HG02610 (cell line): ENCODE data around the gene ZSWIM5.
A peak's percentile ranks its signal among the peaks of the same experiment; 100 is the strongest.
"Not testable (repeated sequence)": the region's sequence is repeated elsewhere in the genome, so short reads cannot be mapped to it uniquely, and the experiment has no call there.

Source experiments
- ATAC-seq: cut with Tn5 transposase; IDR thresholded peaks from one replicate; pipeline ENCODE4 v1.9.1; 2021; ENCODE audit warnings: mild to moderate bottlenecking, moderate library complexity; ENCODE audit not compliant: unreplicated experiment

ZSWIM5 gene

DNA sequence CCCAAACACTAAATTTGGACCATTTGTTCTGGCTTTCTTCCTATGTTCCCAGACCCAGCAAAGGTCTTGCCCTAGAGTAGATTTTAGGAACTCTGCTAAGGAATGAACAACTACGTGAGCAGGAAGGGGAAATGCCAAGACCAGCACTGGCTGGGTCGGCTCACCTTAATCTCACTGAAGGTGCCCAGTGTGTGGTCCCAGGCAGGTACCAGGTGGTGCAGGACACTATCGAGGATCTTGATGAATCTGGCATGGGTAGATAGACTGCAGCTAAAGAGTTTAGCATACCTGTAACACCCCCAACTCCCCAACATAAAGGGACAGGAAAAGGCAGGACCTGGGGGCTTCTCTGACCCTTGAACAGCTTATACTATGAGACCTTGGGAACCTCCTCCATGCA is 198.3 kb downstream of the ZSWIM5 start:
- ATAC-seq: no peak

DNA sequence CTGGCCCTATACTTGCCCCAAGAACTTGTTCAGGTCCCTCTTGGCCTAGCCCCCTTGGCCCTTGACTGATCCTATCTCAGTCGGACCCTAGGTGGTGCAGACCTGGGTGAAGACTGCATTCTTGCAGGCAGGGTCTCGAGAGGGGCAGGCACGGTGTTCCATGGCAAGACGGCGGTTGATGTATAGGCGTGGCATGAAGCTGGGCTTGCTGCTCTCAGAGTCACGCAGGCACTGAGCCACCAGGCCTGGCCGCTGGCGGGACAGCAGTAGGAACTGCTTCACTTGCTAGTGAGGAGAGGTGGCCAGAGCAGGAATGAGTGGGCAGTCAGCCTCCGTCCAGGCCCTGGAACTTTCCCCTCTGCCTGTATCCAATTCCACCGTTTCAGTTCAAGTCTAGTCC is 199.1 kb downstream of the ZSWIM5 start:
- no peak for ATAC-seq

DNA sequence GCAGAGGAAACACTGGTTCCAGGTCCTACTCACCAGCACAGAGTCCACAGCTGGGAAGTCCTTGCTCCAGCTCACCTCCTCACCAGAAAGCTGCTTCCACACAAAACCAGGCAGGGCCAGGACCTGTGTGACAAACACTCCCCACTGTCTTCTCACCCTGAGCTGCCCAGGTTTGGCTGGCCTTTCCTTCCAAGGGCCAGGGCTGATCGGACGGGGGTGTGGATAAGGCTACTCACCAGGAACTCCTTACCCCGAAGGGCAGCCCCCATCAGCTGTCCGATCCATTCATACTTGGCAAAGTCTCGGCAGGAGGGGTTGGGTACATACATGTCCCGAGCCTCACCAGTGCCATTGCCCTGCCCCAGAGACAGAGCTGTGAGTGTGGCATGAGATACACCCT is 200.6 kb downstream of the ZSWIM5 start:
- no peak for ATAC-seq

DNA sequence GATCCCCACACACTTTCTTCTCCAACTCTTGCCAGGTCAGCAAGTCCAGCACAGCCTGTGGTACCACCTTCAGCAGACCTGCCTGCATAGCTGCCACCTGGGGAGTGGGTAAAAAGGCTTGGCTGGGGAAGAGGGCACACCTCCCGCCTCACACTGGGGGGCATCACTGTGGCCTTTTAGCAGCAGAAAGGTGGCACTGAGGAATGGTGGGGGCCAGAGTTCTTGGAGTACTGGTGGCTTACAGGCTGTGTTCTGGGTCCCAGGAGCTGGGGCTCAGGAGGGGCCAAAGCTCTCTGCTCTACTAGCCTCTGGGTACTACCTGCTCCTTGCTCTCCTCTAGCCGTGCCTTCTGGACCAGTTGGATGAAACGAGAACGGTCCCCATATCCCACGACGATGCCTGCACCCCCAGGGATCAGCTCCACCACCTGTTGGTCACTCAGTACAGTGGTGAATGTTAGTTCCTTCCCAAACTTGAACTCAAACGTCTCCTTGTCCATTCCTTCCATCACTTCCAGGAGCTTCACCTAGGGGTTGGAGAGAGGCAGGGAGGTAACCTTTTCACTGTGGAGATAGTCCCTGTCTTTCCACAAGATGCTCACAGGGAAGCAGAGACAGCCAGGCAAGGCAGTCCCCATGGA is 202.0 kb downstream of the ZSWIM5 start:
- ATAC-seq: no peak

DNA sequence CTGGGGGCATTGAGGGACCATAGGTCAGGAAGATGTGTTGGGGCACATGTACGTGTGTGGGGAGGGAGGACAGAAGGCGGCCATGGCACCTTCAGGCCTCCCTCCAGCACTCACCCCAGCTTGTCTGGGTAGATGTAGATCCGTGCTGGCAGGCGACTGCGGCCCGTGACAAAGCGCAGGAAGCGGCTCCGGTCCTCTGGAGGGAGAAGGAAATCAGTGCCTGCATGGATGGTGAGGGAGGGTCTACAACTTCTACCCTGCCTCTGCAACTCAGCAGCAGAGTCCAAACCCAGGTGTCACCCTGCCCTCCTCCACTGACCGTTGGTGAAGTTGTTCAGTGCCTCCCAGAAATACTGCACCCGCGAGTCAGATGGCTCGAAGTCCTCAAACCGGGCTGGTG is 202.7 kb downstream of the ZSWIM5 start:
- ATAC-seq: no peak

DNA sequence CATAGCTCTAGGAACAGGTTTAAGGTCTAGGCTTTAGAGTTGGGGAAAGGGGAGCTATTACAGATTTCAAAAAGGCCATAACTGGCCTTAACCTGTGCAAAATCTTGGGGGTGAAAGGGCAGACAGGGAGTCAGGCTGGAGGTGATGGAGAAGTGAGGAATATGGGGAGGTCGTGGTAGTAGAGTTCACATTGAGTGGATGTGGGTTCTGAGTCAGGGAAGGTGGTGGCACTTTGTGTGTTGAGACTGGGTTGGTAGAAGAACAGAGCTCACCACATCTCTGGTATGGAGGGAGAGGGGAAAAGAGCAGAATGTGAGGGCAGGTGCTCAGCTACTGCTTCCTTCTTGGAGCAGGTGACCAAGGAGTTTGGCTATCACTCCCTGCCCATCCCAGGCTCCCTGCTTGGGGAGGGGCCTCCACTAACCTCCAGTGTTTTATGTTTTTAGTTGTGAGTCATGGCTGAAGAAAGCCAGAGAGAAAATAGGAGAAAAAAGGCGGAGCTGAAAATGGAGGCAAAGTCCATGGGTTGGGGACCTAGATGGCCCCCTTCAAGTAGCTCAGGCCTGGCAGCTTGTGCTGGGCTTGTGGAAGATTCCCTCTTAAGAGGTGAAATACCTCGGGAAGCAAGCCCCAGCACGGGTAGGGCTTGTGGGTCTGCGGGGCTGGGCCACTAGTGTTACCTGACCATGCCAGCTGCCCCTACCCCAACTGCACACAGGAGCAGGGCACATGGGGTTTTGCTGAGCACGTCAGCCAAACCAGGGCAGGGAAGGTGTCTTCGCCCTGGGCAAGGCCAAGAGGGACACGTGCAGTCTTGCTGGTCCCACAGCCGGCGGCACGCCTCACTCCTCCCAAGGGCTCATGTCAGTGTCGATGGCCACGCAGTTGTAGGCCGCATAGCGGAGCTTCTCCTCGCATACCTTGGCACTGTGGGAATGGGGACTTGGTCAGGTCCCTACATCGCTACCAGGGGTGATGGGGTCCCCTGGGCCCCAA is 203.5 kb downstream of the ZSWIM5 start:
- ATAC-seq: no peak

DNA sequence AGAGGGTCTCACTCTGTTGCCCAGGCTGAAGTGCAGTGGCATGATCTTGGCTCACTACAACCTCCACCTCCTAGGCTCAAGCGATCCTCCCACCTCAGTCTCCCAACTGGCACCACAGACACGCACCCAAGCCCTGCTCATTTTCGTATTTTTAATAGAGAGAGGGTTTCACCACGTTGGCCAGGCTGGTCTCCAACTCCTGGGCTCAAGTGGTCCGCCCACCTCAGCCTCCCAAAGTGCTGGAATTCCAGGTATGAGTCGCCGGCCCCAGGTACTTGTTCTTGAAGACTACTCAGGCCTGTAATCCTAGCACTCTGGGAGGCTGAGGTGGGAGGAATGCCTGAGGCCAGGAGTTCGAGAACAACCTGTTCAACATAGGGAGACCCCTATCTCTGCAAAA is 204.8 kb downstream of the ZSWIM5 start:
- ATAC-seq: not testable (repeated sequence)

DNA sequence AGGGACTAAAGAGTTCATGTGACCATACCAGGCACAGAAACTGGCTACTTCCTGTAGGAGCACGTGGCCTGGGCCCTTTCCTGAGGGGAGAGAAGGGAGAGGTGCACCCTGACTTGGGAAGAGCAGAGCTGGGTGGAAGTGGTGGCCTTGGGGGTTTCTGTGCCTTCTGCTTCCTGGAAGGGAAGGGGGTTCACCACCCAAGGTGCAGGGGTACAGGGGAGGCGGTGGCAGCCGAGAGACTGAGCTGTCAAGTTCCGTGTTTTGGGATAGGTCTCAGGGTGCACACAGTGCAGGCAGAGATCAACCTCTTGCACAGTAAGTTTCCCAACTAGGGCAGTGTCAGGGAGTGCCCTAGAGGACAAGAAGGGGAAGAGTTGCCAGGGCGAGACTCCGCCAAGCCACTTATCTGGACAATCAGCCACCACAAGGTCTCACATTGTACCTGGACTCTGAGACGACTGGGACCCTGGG is 205.4 kb downstream of the ZSWIM5 start:
- ATAC-seq: no peak

DNA sequence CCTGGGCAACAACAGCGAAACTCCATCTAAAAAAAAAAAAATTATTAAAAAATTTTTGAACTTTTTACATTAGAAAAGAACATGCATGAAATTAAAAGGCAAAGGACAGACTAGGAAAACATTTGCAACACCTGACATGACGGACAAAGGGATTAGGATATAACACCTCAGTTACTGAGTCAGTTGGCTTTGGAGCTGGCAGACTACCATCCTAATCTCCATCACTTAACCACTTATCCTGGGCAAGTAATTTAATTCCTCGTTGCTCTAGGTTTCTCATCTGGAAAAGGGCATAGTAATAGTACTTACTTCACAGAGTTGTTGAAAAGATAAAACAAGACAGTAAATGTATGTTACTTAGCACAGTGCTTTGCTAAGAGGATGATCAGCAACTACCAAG is 207.2 kb downstream of the ZSWIM5 start:
- ATAC-seq: no peak

DNA sequence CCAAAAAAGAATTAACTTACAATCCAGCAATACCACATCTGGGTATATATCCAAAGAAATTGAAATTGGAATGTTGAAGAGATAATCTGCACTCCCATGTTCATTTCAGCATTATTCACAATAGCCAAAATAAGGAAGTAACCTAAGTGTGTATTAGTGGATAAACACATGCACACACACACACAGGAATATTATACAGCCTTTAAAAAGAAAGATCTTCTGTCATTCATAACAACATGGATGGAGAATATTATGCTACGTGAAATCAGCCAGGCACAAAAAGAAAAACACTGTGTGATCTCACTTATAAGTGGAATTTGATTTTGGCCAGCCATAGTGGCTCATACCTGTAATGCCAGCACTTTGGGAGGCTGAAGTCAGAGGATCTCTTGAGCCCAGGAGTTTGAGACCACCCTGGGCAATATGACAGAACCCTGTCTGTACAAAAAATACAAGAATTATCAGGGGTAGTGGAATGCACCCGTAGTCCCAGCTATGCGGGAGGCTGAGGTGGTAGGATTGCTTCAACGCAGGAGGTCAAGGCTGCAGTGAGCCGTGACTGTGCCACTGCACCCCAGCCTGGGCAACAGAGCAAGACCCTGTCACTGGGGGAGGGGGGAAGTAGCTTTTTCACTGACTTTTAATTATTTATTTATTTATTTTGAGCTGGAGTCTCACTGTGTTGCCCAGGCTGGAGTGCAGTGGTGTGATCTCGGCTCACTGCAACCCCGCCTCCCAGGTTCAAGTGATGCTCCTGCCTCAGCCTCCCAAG is 210.8 kb downstream of the ZSWIM5 start:
- ATAC-seq: no peak

DNA sequence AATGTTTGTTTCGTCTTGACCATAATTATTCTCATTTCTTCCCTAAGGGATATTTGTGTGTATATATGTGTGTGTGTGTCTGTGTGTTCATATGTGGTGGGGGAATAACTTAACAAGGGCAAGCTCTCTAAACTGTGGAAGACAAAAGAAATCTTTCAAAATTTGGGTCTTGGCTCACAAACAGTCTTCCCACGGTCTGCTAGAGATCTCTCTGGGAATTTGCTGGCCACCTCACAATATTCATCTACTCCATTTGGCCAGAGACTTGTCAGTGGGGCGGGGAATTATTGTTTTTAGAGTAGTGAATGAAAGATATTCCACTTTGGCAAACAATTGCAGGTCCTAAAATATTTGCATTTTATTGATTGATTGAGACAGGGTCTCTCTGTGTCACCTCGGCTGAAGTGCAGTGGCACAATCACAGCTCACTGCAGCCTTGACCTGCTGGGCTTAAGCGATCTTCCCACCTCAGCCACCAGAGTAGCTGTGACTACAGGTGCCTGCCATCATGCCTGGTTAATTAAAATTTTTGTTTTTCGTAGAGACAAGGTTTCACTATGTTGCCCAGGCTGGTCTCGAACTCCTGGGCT is 212.0 kb downstream of the ZSWIM5 start:
- ATAC-seq: no peak

DNA sequence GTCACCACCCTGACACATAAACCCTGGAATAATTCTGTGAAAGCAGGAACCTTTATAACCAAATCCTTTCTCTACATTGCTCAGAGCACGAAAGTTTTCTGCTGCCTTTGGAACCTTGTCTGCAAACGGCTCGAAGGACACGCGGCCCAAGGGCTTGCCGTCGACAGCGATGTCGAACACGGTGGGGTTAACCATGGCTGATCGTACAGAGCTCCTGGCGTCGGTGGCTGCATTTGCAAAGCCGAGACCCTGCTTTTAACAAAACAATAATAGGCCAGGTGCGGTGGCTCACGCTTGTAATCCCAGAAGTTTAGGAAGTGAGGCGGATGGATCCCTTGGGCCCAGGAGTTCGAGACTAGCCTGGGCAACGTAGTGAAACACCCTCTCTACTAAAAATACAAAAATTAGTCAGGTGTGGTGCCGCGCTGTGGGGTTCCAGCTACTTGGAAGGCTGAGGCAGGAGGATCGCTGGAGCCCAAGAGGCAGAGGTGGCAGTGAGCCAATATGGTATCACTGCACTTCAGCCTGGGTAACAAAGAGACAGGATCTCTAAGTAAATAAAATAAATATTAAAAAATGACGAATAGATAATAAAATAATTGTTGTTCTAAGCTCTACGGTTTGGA is 217.8 kb downstream of the ZSWIM5 start:
- no peak for ATAC-seq

DNA sequence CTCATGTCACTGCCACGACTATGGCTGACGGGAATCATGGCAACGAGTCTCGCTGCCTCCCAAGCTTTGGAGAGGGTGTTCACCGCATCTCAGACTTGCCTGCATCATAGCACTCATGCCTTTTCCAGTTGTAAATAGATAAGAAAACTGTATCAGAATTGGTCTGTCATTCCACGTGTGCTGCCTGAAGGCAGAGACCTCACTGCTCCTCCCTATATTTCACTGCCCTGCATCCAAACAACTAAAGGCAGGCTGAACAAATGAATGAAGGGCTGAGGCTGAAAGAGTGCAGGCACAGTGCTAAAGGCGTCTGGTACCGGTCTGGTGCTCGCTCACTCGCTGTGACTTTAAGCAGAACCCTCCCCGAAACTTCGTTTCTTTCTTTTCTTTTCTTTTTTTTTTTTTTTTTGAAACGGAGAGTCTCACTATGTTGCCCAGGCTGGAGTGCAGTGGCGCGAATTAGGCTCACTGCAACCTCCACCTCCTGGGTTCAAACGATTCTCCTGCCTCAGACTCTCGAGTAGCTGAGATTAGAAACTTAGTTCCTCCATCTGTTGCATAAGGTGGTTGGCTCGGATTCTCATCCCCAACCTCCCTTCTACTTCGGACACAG is 220.6 kb downstream of the ZSWIM5 start:
- ATAC-seq: peak; percentile 2

DNA sequence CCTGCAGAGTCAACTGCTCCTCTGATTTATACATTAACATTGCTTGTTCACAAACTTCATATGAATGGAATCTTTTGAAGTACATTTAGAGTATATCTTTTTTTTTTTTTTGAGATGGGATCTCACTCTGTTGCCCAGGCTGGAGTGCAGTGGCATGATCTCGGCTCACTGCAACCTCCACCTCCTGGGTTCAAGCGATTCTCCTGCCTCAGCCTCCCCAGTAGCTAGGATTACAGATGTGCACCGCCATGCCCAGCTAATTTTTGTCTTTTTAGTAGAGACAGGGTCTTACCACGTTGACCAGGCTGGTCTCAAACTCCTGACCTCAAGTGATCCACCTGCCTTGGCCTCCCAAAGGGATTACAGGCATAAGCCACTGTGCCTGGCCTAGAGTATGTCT is 229.0 kb downstream of the ZSWIM5 start:
- not testable (repeated sequence) for ATAC-seq

DNA sequence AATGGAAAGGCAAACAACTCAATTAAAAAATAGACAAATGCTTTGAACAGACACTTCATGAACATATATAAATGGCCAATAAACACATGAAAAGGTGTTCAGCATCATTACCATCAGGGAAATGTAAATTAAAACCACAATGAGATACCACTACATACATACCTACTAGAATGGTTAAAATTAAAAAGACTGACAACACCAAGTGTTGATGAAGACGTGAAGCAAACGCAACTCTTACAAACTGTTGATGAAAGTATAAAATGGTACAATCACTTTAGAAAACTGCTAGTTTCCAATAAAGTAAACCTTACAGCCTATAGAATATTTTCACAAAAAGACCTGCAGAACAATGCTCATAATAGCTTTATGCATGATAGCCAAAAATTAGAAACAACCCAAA is 230.2 kb downstream of the ZSWIM5 start:
- no peak for ATAC-seq

DNA sequence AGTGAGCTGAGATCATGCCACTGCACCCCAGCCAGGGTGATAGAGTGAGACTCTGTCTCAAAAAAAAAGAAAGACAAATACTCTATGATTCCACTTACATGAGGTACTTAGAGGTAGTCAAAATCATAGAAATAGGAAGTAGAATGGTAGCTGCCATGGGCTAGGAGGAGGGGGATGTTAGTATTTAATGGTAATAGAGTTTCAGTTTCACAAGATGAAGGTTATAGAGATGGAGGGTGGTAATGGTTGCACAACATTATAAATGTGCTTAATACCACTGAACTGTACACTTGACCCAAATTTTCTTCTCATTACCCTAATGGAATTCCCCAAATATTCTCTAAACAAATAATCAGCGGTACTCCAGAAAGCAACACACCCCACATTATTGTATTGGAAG is 232.8 kb downstream of the ZSWIM5 start:
- ATAC-seq: no peak

DNA sequence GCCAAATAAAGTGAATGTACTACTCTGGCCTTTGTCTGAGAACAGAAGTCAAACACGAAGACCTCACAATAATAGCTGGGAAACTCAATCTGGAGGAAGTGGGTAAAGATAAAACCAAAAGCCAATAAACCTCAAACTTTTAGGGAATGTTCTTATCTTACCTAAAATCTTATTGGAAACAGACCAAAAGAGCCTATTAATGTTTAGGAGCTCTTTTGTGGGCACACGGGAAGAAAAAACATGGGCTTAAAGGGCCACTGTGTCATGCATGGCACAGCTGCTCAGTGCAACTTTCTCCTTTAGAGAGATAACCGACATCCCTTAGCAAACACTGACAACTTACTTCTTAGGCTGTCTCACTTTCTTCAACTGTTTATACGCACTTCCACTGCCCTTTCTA is 236.1 kb downstream of the ZSWIM5 start:
- ATAC-seq: no peak
